AG09309 (cell line): ENCODE measurements around the gene LMNTD1.

Experiments
- DNase-seq: peaks from one replicate; pipeline ENCODE4 v3.0.0-alpha.2; 2010; ENCODE audit warnings: low read depth
- H3K4me3 ChIP-seq: 2 replicates; pipeline ENCODE4 v1.5.1; 2011; ENCODE audit warnings: mild to moderate bottlenecking, low read depth, low read length, moderate library complexity; ENCODE audit not compliant: control insufficient read depth
- TF ChIP-seq, protein P1 (sequence below): IDR thresholded peaks from 2 replicates; pipeline ENCODE4 v1.5.1; 2011; ENCODE audit warnings: mild to moderate bottlenecking, low read depth, low read length, inconsistent platforms; ENCODE audit not compliant: insufficient read depth, control insufficient read depth; ENCODE audit errors: missing control alignments

Gene LMNTD1

GRCh38 chr12:25557830-25558436, 4.8 kb upstream of the LMNTD1 start:
- no peak overlapping the region for H3K4me3 ChIP-seq
- TF ChIP-seq, protein P1, sequence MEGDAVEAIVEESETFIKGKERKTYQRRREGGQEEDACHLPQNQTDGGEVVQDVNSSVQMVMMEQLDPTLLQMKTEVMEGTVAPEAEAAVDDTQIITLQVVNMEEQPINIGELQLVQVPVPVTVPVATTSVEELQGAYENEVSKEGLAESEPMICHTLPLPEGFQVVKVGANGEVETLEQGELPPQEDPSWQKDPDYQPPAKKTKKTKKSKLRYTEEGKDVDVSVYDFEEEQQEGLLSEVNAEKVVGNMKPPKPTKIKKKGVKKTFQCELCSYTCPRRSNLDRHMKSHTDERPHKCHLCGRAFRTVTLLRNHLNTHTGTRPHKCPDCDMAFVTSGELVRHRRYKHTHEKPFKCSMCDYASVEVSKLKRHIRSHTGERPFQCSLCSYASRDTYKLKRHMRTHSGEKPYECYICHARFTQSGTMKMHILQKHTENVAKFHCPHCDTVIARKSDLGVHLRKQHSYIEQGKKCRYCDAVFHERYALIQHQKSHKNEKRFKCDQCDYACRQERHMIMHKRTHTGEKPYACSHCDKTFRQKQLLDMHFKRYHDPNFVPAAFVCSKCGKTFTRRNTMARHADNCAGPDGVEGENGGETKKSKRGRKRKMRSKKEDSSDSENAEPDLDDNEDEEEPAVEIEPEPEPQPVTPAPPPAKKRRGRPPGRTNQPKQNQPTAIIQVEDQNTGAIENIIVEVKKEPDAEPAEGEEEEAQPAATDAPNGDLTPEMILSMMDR: peak; percentile 47
- no peak for DNase-seq

DNA sequence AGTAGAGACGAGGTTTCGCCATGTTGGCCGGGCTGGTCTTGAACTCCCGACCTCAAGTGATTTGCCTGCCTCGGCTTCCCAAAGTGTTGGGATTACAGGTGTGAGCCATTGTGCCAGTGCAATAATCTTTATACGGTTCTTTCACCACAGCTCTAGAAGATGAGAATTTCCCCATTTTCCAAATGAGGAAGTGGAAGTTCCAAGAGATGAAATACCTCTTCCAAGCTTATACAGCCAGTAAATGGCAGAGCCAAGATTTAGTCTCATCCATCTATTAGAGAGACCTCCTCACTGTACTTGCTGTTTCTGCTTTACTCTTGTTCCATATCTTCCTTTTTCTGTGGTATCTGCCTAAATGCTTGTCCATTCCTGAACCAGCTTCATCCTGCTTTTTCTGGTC, 3.1 kb upstream of the LMNTD1 start:
- H3K4me3 ChIP-seq: no peak overlapping the region
- no peak for DNase-seq
- TF ChIP-seq, protein P1: no peak

DNA sequence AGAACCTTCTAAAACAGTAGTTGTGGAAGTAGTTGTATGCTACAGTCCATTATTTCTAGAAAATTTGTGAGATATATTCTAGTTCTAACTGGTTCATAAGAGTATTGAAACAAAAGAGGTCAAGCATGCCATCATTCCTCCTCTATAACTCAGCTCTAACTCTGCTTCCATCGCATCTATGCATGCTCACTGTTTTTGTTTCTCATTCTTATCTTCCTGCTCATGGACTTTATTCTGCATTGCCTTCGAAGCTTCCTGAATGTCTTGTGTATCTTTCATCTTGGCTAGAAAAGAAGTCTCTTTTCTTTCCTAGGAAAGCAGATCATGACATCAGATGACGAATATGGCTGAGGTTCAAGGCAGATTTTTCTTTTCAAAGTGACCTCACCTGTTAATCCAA, 402 bp downstream of the LMNTD1 start:
- DNase-seq: no peak
- TF ChIP-seq, protein P1: no peak
- H3K4me3 ChIP-seq: no peak overlapping the region

DNA sequence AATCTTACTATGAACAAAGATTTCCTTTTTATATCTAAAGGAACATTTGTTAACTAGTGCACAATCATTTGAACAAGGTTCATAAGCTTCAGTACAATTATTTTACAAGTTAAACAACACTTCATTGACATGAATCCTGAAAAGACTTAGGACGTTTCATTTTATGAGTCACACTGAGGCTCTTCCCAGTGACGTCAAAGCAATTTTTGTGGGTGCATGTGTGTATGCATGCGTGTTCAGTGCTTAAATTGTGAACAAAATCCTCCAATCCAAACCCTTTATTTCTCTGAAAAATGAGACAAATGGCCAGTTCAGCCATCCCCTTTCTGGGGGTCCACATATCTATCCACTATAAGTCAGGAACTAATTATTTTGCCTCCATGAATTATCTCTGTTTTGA, 2.9 kb downstream of the LMNTD1 start:
- no peak overlapping the region for H3K4me3 ChIP-seq
- DNase-seq: no peak
- TF ChIP-seq, protein P1: no peak

DNA sequence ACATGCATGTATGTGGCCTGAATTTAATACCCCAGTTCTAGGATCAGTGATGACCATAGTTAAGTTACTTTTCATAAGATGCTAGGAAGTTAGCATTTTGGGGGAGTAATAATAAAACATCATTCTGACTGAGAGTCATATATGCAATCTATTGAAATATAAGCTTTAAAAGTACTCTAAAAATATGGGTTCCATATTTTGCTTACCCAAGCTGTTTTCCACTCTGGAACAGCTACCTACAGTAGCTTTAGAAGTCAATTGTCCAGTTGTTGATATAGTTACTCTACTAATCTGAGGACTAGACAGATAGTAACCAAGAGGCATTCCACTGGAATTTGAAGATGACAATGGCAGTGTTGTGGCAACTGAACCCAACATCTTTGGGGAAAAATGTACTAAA, 4.0 kb downstream of the LMNTD1 start:
- H3K4me3 ChIP-seq: no peak overlapping the region
- DNase-seq: no peak
- TF ChIP-seq, protein P1: no peak

- DNase-seq: no peak
- TF ChIP-seq, protein P1: no peak
- H3K4me3 ChIP-seq: no peak overlapping the region
Observed at GRCh38 chr12:25546318-25546717, 6.8 kb downstream of the LMNTD1 start.

DNA sequence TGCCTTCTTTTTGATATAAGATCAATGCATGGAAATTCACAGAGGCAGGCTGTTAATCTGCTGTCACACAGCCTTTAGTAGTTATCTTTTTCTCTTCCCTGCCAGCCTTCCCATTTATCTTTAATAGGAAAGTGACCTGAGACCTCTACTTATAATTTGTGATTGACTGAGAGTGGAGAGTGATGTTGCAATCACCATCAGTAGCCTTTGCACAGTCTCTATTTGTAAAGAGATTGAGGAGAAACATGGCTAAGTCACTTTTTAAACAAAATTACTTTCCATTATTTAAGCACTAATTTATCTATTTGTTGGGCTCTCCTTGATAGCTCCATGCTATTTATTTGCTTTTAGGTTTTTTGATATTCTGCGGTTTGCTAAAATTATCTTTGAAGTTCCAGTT, 19.9 kb downstream of the LMNTD1 start:
- H3K4me3 ChIP-seq: no peak overlapping the region
- no peak for DNase-seq
- TF ChIP-seq, protein P1: no peak
